Transverse colon (tissue), 4 donors: ENCODE data around the gene MAP2K5. TPM values are rescaled to one million over a fixed set of nuclear protein-coding genes. Genes with fewer than 3 reads are reported as not detected.

ENCODE experiments used
- DNase-seq: peaks from one replicate; pipeline ENCODE4 v3.0.0-alpha.2; 2019
- H3K27ac ChIP-seq, 4 donors: fragments of 200-600 bp; sonication (generic); 2 replicates each; pipeline ENCODE4 v1.5.1; 2016 to 2018; ENCODE audit warnings: inconsistent platforms in 4 of 4
- H3K27me3 ChIP-seq: fragments of 200-600 bp; sonication (generic); 2 replicates; pipeline ENCODE4 v1.5.1; 2017; ENCODE audit warnings: inconsistent platforms
- H3K36me3 ChIP-seq, 4 donors: fragments of 200-600 bp; sonication (generic); 2 replicates each; pipeline ENCODE4 v1.5.1; 2017 to 2019; ENCODE audit warnings: inconsistent platforms in 4 of 4
- H3K4me1 ChIP-seq, 4 donors: fragments of 200-600 bp; sonication (generic); 2 replicates each; pipeline ENCODE4 v1.5.1; 2017 to 2020; ENCODE audit warnings: inconsistent platforms in 4 of 4
- H3K4me3 ChIP-seq, 4 donors: fragments of 200-600 bp; sonication (generic); 1 replicate in 1 of 4; 2 replicates in 3 of 4; pipeline versions ENCODE4 v1.5.1 to v1.6.1; 2017 to 2019; ENCODE audit warnings: inconsistent platforms in 4 of 4
- H3K9me3 ChIP-seq, 2 donors: fragments of 200-600 bp; sonication (generic); 2 replicates each; pipeline ENCODE4 v1.5.1; 2017 to 2019; ENCODE audit warnings: inconsistent platforms in 2 of 2
- EP300 ChIP-seq: sonication (generic); formaldehyde crosslinking; IDR thresholded peaks from one replicate; pipeline ENCODE4 v1.6.1; 2017; ENCODE audit warnings: antibody characterized with exemption, low read depth
- POLR2A ChIP-seq: fragments of 450-650 bp; IDR thresholded peaks from one replicate; pipeline ENCODE4 v1.6.1; 2016; ENCODE audit warnings: antibody characterized with exemption, mild to moderate bottlenecking, moderate library complexity
- POLR2AphosphoS5 ChIP-seq, 3 donors: sonication (generic); formaldehyde crosslinking; IDR thresholded peaks; one replicate each; pipeline ENCODE4 v1.6.1; 2016; ENCODE audit warnings: antibody characterized with exemption in 3 of 3
- WGBS, 2 donors: methylation state at CpG; one replicate each; pipeline ENCODE4 v1.1.5; 2018; ENCODE audit warnings: low coverage in 1 of 2; 5-methylcytosine and 5-hydroxymethylcytosine counted together
- in situ Hi-C, 4 donors: fragments of 200-750 bp; cut with MboI; loops; one replicate each; pipeline versions ENCODE4 v1.15.0 to v1.15.1; 2017; ENCODE audit warnings: low sequenced_read_pairs in 3 of 4, low pct_ligation_motif_present in 1 of 4, low pct_unique_long_range_greater_than_20kb in 1 of 4
- intact Hi-C: fragments of 100-400 bp; cut with DNase I; formaldehyde crosslinking; loops from one replicate; pipeline ENCODE4 v1.15.1; 2023; ENCODE audit warnings: low total_unique reads
- total RNA-seq, 4 donors: library from RNA; depleted of rRNA; stranded (reverse); fragments of >200 nt; gene quantifications; one replicate each; pipeline ENCODE4 v1.1.0, GENCODE V29; 2016
- TF ChIP-seq, protein P1 (sequence below), 5 experiments: fragments of 200-600 bp in 3 of 5; fragments of 450-650 bp in 2 of 5; sonication (generic) in 3 of 5; IDR thresholded peaks; 1 replicate in 2 of 5; 2 replicates in 3 of 5; pipeline ENCODE4 v1.5.1; 2016 to 2017; ENCODE audit warnings: antibody characterized with exemption in 5 of 5, inconsistent platforms in 3 of 5, mild to moderate bottlenecking in 2 of 5, moderate library complexity in 1 of 5

Gene MAP2K5
- total RNA-seq, 4 donors from 2014 or later = 19.8 to 320 (median 21.1) TPM

DNA sequence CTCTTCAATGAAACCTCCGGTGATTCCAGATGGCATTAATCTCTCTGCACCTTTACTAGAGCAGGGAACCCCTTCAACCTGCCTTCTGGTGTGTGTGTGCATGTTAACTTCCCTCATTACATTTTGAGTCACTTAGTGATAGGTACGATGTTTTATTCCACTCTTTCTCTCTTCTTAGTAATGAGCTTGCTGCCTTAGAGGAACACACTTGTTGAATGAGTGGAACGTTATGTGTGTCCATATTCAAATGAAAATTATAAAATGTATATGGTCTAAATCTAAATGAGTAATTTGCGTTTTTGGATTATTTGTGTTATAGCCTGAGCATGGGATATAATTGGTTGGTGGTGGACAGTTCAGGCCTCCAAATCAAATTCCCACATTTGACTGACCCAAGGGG lies 12.1 kb downstream of the MAP2K5 start:
- Histone ChIP-seq H3K36me3 (peaks cover 0 to 19% (median 1%) of the 10 kb centered on the region in 4 donors), H3K9me3 (no peaks in the 10 kb centered on the region), H3K4me3 (no peak overlapping the region), H3K27ac (no peak overlapping the region), H3K27me3 (no peaks in the 10 kb centered on the region), H3K4me1 (peaks cover 0 to 14% (median 5%) of the 10 kb centered on the region in 4 donors)
- in situ Hi-C loops = no loop called here
- intact Hi-C loops = no loop called here
- 95 to 96% methylated on average over 4 of the region's 4 CpGs for WGBS, 2 donors
- TF ChIP-seq EP300 = no peak
- TF ChIP-seq POLR2AphosphoS5 (IDR thresholded peaks at IDR 0.05) = no peak
- TF ChIP-seq, protein P1, sequence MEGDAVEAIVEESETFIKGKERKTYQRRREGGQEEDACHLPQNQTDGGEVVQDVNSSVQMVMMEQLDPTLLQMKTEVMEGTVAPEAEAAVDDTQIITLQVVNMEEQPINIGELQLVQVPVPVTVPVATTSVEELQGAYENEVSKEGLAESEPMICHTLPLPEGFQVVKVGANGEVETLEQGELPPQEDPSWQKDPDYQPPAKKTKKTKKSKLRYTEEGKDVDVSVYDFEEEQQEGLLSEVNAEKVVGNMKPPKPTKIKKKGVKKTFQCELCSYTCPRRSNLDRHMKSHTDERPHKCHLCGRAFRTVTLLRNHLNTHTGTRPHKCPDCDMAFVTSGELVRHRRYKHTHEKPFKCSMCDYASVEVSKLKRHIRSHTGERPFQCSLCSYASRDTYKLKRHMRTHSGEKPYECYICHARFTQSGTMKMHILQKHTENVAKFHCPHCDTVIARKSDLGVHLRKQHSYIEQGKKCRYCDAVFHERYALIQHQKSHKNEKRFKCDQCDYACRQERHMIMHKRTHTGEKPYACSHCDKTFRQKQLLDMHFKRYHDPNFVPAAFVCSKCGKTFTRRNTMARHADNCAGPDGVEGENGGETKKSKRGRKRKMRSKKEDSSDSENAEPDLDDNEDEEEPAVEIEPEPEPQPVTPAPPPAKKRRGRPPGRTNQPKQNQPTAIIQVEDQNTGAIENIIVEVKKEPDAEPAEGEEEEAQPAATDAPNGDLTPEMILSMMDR (IDR thresholded peaks at IDR 0.05) = no peak
- TF ChIP-seq POLR2A = no peak
- DNase-seq = no peak

DNA sequence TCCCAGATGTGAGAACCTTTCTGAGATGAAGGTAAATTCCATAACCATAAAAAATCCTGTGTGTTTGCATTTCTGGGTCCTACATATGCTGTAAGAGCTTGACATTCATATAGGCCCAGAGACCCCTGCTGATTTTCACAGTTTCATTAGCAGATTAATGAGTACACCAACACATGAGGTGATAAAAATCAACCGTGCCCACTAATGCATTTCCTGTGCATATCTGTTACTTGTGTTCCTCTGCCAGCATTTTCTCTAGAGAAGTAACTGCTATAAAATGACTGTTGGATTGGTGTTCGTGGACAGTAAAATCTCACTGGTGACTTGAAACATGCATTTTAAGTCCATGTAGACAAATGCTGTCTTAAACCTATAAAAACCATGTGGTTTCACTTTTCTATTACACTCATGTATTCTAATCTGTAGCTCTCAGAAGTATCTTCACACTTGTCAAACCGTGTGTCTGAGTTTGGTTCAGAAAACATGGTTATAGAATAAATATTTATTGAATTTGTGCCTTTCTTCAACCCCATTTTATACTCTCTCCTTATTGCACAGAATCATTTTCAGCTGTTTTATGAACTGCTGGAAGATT lies 14.6 kb downstream of the MAP2K5 start:
- H3K9me3 ChIP-seq = no peaks in the 10 kb centered on the region
- no peaks in the 10 kb centered on the region for H3K4me1 ChIP-seq
- no peak overlapping the region for H3K27ac ChIP-seq
- in situ Hi-C loops = no loop called here
- peaks cover 0 to 19% (median 1%) of the 10 kb centered on the region in 4 donors for H3K36me3 ChIP-seq
- TF ChIP-seq, protein P1 (IDR thresholded peaks at IDR 0.05) = no peak
- TF ChIP-seq POLR2AphosphoS5 (IDR thresholded peaks at IDR 0.05) (no peak), POLR2A (no peak), EP300 (no peak)
- no peak overlapping the region for H3K4me3 ChIP-seq
- intact Hi-C loops = no loop called here
- no peaks in the 10 kb centered on the region for H3K27me3 ChIP-seq
- DNase-seq = no peak
- 72 to 76% methylated on average over 2 to 3 of the region's 3 CpGs for WGBS, 2 donors

DNA sequence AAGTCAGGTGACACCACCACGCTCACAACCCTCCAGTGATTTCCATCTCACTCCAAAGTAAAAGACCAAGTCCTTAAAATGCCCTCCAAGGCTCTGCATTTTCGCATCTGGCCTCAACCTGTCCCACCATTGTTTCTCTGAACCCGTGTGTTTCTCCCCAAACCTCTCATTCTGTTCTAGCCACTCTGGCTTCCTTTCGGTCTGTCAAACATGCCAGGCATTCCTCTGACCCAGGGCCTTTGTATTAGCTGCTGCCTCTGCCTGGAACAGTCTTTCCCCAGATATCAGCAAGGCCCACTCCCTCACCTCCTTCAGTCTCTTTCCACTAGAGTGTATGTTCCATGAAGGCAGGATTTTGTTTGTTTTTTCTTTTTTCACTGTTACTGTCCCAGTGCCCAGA lies 16.0 kb downstream of the MAP2K5 start:
- H3K27ac ChIP-seq = no peak overlapping the region
- no peaks in the 10 kb centered on the region for H3K27me3 ChIP-seq
- H3K9me3 ChIP-seq = no peaks in the 10 kb centered on the region
- DNase-seq = no peak
- peaks cover 0 to 19% (median 1%) of the 10 kb centered on the region in 4 donors for H3K36me3 ChIP-seq
- H3K4me3 ChIP-seq = no peak overlapping the region
- TF ChIP-seq, protein P1 (IDR thresholded peaks at IDR 0.05) = no peak
- WGBS, 2 donors = 91 to 94% methylated on average over 3 to 4 of the region's 4 CpGs
- in situ Hi-C loops = no loop called here
- intact Hi-C loops = no loop called here
- no peaks in the 10 kb centered on the region for H3K4me1 ChIP-seq

DNA sequence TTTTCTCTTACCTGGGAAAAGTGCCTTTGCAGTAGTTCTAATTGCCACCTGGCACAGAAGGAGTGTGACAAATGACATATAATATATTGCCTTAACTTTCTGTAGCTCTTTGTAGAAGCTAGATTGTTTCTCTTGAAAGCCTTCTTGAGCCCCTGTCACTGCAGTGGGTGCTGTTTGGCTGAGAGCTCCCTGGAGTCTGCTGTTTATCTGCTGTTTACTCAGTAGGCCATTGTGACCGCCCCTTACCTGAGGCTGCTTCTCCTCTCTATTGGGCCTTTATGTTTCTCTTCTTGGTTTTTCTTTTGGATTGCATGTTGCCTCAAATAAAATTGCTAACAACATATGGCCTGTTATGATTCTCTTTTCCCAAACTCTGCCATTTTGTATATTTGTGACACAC lies 16.7 kb downstream of the MAP2K5 start:
- TF ChIP-seq EP300 (no peak), POLR2A (no peak), POLR2AphosphoS5 (IDR thresholded peaks at IDR 0.05) (no peak)
- TF ChIP-seq, protein P1 (IDR thresholded peaks at IDR 0.05) = no peak
- Histone ChIP-seq H3K27me3 (no peaks in the 10 kb centered on the region), H3K9me3 (no peaks in the 10 kb centered on the region), H3K4me1 (no peaks in the 10 kb centered on the region), H3K36me3 (peaks cover 0 to 19% (median 1%) of the 10 kb centered on the region in 4 donors), H3K4me3 (no peak overlapping the region), H3K27ac (no peak overlapping the region)
- 95 to 100% methylated on average over 1 of the region's 1 CpG for WGBS, 2 donors
- in situ Hi-C loops (no loop called here), intact Hi-C loops (no loop called here)
- no peak for DNase-seq
